CD4-positive, CD25-positive, alpha-beta regulatory T cell (primary cell): ENCODE measurements around the gene SLC25A34. TPM values are rescaled to one million over a fixed set of nuclear protein-coding genes. Genes with fewer than 3 reads are reported as not detected.

Source experiments
- ATAC-seq, 2 donors: fragments of 150-1000 bp; cut with Tn5 transposase; one replicate each; pipeline ENCODE4 v1.10.0; 2021; ENCODE audit warnings: low read depth in 2 of 2, moderate number of reproducible peaks in 2 of 2, moderate library complexity in 1 of 2
- DNase-seq, 3 donors: peaks; one replicate each; pipeline versions ENCODE4 v3.0.0 to v3.0.0-alpha.2; 2012 to 2022; ENCODE audit warnings: mixed read lengths in 1 of 3
- H3K27ac ChIP-seq: one replicate; pipeline ENCODE4 v1.7.0; 2013; ENCODE audit warnings: mild to moderate bottlenecking, low read length; ENCODE audit not compliant: insufficient read depth, poor library complexity, severe bottlenecking
- H3K27me3 ChIP-seq: one replicate; pipeline ENCODE4 v1.7.0; 2013; ENCODE audit warnings: low read length; ENCODE audit not compliant: control insufficient read depth, insufficient read depth
- H3K36me3 ChIP-seq: one replicate; pipeline ENCODE4 v1.7.0; 2013; ENCODE audit warnings: mild to moderate bottlenecking, low read length, moderate library complexity; ENCODE audit not compliant: control insufficient read depth, insufficient read depth
- H3K4me1 ChIP-seq: 2 replicates; pipeline ENCODE4 v1.7.0; 2013; ENCODE audit warnings: mild to moderate bottlenecking, low read length; ENCODE audit not compliant: insufficient read depth, control insufficient read depth, poor library complexity, severe bottlenecking
- H3K4me3 ChIP-seq: one replicate; pipeline ENCODE4 v1.7.0; 2013; ENCODE audit warnings: low read depth, mild to moderate bottlenecking, low read length, moderate library complexity
- H3K9me3 ChIP-seq, 2 experiments: 1 replicate in 1 of 2; 2 replicates in 1 of 2; pipeline ENCODE4 v1.7.0; 2013; ENCODE audit warnings: low read length in 2 of 2, mild to moderate bottlenecking in 1 of 2, moderate library complexity in 1 of 2; ENCODE audit not compliant: control insufficient read depth in 2 of 2
- H3K27ac Mint-ChIP-seq, 3 donors: one replicate each; pipeline ENCODE4 v1.8.0; 2020 to 2022; ENCODE audit warnings: mild to moderate bottlenecking in 3 of 3, mixed read lengths in 3 of 3, moderate library complexity in 2 of 3
- H3K27me3 Mint-ChIP-seq: one replicate; pipeline ENCODE4 v1.8.0; 2022; ENCODE audit warnings: mild to moderate bottlenecking, mixed read lengths
- H3K36me3 Mint-ChIP-seq: one replicate; pipeline ENCODE4 v1.8.0; 2020; ENCODE audit warnings: mixed read lengths
- H3K4me1 Mint-ChIP-seq, 4 donors: one replicate each; pipeline ENCODE4 v1.8.0; 2020 to 2022; ENCODE audit warnings: mixed read lengths in 4 of 4, mild to moderate bottlenecking in 1 of 4
- H3K4me3 Mint-ChIP-seq, 4 donors: one replicate each; pipeline ENCODE4 v1.8.0; 2020 to 2022; ENCODE audit warnings: mild to moderate bottlenecking in 4 of 4, mixed read lengths in 4 of 4, moderate library complexity in 3 of 4
- H3K9me3 Mint-ChIP-seq, 7 donors: one replicate each; pipeline ENCODE4 v1.8.0; 2020 to 2022; ENCODE audit warnings: mixed read lengths in 7 of 7, mild to moderate bottlenecking in 3 of 7, moderate library complexity in 2 of 7
- polyA plus RNA-seq, 4 donors: library from polyadenylated mRNA; unstranded; fragments of 300-500 nt; fragmentation: Illumina TruSeq; gene quantifications; one replicate each; pipeline ENCODE4 v1.2.3, GENCODE V29; 2021
- total RNA-seq: library from RNA; stranded (reverse); gene quantifications from one replicate; pipeline ENCODE4 v1.2.3, GENCODE V29; 2022

Gene SLC25A34
- total and polyA plus RNA-seq, 5 donors from 2014 or later, result 1.8 TPM; not detected in 4

DNA sequence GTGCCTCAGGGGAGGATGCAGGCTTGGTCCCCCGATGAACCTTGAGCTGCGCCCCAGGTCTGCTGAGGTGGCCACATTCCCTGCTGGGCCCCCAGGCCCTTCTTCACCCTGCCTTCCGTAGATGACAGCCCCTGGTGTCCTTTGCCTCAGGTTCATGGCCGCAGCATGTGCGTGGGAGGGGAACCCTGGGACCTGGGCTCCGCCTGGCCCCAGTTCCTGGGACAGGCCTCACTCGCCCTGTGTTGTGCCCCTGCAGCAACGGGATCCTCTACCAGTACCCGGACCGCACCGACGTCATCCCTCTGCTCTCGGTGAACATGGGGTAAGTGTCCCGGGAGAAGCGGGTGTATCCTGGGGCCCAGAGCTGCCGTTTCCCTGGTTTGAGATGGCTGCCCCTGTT, 5.1 kb upstream of the SLC25A34 start:
- Mint-ChIP-seq H3K27me3 (no peaks in the 10 kb centered on the region), H3K27ac (no peak overlapping the region), H3K9me3 (no peaks in the 10 kb centered on the region), H3K4me1 (no peaks in the 10 kb centered on the region), H3K4me3 (no peak overlapping the region), H3K36me3 (peaks cover 21% of the 10 kb centered on the region)
- H3K36me3 ChIP-seq, result peaks cover 41% of the 10 kb centered on the region
- ATAC-seq (no peak), DNase-seq (no peak)
- H3K4me3 ChIP-seq, result no peak overlapping the region
- H3K27me3 ChIP-seq, result no peaks in the 10 kb centered on the region
- H3K27ac ChIP-seq, result no peak overlapping the region
- H3K9me3 ChIP-seq, result no peaks in the 10 kb centered on the region
- H3K4me1 ChIP-seq, result no peaks in the 10 kb centered on the region

DNA sequence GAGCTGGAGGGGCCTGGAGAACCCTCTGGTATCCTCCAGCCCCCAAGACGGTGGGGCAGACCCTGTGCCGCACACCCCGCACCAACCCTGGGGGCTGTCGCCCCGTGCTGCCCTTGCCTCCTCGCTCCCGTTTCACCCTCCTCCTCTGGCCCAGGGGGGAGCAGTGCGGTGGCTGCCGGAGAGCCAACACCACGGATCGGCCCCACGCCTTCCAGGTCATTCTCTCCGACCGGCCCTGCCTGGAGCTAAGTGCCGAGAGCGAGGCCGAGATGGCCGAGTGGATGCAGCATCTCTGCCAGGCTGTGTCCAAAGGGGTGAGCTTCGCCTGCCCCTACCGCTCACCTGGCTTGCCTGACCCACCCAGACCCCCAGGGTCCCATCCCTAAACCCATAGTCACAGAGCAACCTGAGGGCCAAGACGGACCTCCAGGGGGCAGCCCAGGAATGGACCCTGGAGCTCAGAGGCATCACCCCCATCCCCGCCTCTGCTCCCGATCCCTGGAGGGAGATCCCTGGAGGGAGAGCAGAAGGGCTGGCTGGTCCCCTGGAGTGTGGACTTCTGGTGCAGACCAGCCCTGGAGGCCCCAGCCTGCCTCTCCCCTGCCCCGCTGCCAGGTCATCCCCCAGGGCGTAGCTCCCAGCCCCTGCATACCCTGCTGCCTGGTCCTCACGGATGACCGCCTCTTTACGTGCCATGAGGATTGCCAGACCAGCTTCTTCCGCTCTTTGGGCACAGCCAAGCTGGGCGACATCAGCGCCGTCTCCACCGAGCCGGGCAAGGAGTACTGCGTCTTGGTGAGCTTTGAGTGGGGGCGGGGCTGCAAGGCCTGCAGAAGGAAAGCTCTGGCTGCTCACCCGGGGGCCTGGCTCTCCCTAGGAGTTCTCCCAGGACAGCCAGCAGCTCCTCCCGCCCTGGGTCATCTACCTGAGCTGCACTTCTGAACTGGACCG, 4.0 kb upstream of the SLC25A34 start:
- ATAC-seq (no peak), DNase-seq (no peak)
- no peak overlapping the region for H3K4me3 Mint-ChIP-seq
- H3K27ac ChIP-seq, result no peak overlapping the region
- no peaks in the 10 kb centered on the region for H3K9me3 Mint-ChIP-seq
- H3K9me3 ChIP-seq, result no peaks in the 10 kb centered on the region
- H3K4me1 Mint-ChIP-seq, result no peaks in the 10 kb centered on the region
- peaks cover 31% of the 10 kb centered on the region for H3K36me3 ChIP-seq
- no peak overlapping the region for H3K27ac Mint-ChIP-seq
- no peaks in the 10 kb centered on the region for H3K27me3 Mint-ChIP-seq
- H3K4me1 ChIP-seq, result no peaks in the 10 kb centered on the region
- H3K27me3 ChIP-seq, result no peaks in the 10 kb centered on the region
- H3K4me3 ChIP-seq, result no peak overlapping the region
- peaks cover 19% of the 10 kb centered on the region for H3K36me3 Mint-ChIP-seq

DNA sequence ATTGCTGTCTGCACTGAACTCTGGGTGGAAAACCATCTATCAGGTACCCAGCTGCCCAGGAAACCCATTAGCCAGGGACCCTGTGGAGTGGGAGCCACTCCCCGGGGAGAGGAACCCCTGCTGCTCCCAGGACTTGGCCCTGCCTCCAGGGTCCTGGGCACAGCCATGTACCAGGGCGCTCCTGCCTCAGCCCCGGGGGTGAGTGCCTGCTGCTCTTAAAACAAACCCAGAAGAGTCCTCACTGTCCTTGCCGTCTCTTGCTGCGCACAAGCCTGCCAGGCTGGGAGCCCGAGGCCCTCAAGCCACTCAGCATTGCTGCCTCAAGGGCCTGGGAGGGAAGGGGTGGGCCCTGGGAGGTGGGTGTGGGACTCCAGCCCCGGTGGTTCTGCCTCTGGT, 3.4 kb upstream of the SLC25A34 start:
- H3K9me3 ChIP-seq, result no peaks in the 10 kb centered on the region
- H3K27me3 ChIP-seq, result no peaks in the 10 kb centered on the region
- no peak for DNase-seq
- H3K36me3 Mint-ChIP-seq, result peaks cover 15% of the 10 kb centered on the region
- H3K27ac Mint-ChIP-seq, result no peak overlapping the region
- no peak for ATAC-seq
- H3K4me3 ChIP-seq, result no peak overlapping the region
- H3K27me3 Mint-ChIP-seq, result no peaks in the 10 kb centered on the region
- no peaks in the 10 kb centered on the region for H3K4me1 Mint-ChIP-seq
- H3K36me3 ChIP-seq, result peaks cover 24% of the 10 kb centered on the region
- no peaks in the 10 kb centered on the region for H3K4me1 ChIP-seq
- no peaks in the 10 kb centered on the region for H3K9me3 Mint-ChIP-seq
- no peak overlapping the region for H3K27ac ChIP-seq
- no peak overlapping the region for H3K4me3 Mint-ChIP-seq

DNA sequence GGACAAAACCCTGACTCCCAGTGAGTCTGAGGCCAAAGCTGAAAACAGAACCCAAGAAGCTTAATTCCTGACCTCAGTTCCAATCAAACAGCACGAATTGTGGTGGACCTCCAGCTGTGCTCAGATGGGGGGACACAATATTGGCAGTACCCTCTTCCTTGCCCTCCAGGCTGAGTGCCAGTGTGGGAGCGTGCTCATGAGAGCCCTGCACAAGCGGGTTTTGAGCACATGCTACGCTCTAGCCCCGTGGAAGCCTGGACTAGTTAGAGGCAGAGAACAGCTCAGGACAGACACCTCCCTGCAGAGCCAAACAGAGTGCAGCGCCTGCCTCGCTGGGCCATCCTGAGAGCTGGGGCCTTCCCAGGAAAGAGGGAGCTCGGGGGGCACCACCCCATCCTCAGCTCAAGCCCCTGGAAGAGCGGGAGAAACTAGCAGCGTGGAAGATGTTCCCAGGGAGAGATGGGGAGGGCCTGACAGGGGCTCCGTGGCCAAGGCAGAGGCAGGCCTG, 2.8 kb upstream of the SLC25A34 start:
- Histone ChIP-seq H3K9me3 (no peaks in the 10 kb centered on the region), H3K27me3 (no peaks in the 10 kb centered on the region), H3K4me1 (no peaks in the 10 kb centered on the region), H3K4me3 (no peak overlapping the region), H3K36me3 (peaks cover 19% of the 10 kb centered on the region), H3K27ac (no peak overlapping the region)
- ATAC-seq (no peak), DNase-seq (no peak)
- Mint-ChIP-seq H3K9me3 (no peaks in the 10 kb centered on the region), H3K27me3 (no peaks in the 10 kb centered on the region), H3K36me3 (peaks cover 11% of the 10 kb centered on the region), H3K27ac (no peak overlapping the region), H3K4me3 (no peak overlapping the region), H3K4me1 (no peaks in the 10 kb centered on the region)

DNA sequence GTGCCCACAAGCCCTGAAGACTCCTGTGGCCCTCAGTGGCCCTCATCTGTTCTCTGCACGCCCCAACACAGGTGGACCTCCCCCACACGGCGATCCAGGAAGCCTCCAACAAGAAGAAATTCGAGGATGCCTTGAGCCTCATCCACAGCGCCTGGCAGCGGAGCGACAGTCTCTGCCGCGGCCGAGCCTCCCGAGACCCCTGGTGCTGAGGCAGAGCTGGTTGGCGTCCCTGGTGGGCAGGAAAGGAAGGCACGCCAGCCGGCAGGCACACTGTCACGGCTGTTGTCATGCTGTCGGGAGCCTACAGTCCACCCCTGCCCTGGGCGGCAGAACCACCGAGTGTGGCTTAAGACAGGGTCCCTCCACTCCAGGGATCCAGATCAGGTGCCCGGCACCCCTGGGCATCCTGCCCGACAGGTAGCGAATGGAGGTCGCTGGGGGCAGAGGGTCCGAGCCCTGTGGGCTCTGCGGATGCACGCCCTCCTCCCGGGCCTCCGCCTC, 2.3 kb upstream of the SLC25A34 start:
- ATAC-seq, result no peak
- Mint-ChIP-seq H3K9me3 (no peaks in the 10 kb centered on the region), H3K4me3 (no peak overlapping the region), H3K27me3 (no peaks in the 10 kb centered on the region), H3K36me3 (peaks cover 11% of the 10 kb centered on the region), H3K27ac (no peak overlapping the region), H3K4me1 (no peaks in the 10 kb centered on the region)
- H3K27me3 ChIP-seq, result no peaks in the 10 kb centered on the region
- H3K4me3 ChIP-seq, result no peak overlapping the region
- DNase-seq, result no peak
- no peaks in the 10 kb centered on the region for H3K4me1 ChIP-seq
- no peaks in the 10 kb centered on the region for H3K9me3 ChIP-seq
- no peak overlapping the region for H3K27ac ChIP-seq
- peaks cover 17% of the 10 kb centered on the region for H3K36me3 ChIP-seq

DNA sequence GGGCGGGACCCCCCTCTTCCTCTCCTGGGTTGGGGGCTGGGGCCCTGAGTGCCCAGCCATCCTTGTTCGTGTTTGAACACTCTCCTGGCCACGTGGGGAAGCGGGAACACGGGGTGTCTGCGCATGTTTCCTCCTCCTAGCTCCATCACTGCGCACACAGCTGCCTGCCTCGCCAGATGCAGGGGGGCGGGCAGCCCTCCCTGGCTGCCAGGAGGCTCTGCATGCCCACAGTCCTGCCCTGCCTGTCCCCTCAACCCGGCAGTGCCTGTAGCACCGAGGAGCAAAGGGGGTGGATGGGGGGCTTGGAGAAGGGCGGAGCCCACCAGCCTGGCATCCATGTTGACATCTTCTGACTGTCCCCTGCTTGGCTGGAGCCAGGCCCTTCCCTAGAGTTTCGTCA, 1.8 kb upstream of the SLC25A34 start:
- Histone ChIP-seq H3K36me3 (peaks cover 15% of the 10 kb centered on the region), H3K27ac (no peak overlapping the region), H3K4me3 (no peak overlapping the region), H3K27me3 (no peaks in the 10 kb centered on the region), H3K9me3 (no peaks in the 10 kb centered on the region), H3K4me1 (no peaks in the 10 kb centered on the region)
- no peak for DNase-seq
- Mint-ChIP-seq H3K27ac (no peak overlapping the region), H3K36me3 (peaks cover 11% of the 10 kb centered on the region), H3K4me1 (no peaks in the 10 kb centered on the region), H3K27me3 (no peaks in the 10 kb centered on the region), H3K4me3 (no peak overlapping the region), H3K9me3 (no peaks in the 10 kb centered on the region)
- no peak for ATAC-seq

DNA sequence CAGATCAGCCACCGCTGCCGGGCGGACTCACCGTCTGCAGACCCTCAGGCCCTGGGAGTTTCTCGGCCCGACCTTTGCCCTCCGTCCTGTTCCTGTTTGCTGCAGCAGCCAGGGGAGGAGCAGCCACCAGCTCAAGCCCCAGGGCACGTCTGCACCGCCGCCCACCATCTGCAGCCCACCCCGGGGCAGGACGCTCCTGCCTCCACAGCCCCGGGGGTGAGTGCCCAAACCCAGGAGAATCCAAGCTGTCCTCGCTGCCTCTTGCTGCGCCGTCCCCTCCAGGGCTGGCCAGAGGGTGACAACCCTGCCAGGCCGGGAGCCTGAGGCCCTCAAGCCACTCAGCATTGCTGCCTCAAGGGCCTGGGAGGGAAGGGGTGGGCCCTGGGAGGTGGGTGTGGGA, 1.2 kb upstream of the SLC25A34 start:
- Mint-ChIP-seq H3K36me3 (peaks cover 6% of the 10 kb centered on the region), H3K9me3 (no peaks in the 10 kb centered on the region), H3K27me3 (no peaks in the 10 kb centered on the region), H3K4me3 (no peak overlapping the region), H3K27ac (no peak overlapping the region), H3K4me1 (no peaks in the 10 kb centered on the region)
- Histone ChIP-seq H3K27ac (no peak overlapping the region), H3K9me3 (no peaks in the 10 kb centered on the region), H3K4me3 (no peak overlapping the region), H3K27me3 (no peaks in the 10 kb centered on the region), H3K36me3 (peaks cover 15% of the 10 kb centered on the region), H3K4me1 (no peaks in the 10 kb centered on the region)
- DNase-seq (no peak), ATAC-seq (no peak)
